ENCODE results near the gene CTNND2. TPM values are rescaled to one million over a fixed set of nuclear protein-coding genes. Genes with fewer than 3 reads are reported as not detected.
A peak's percentile ranks its signal among the peaks of the same experiment; 100 is the strongest.

Gene CTNND2
- polyA plus RNA-seq, 1 experiment = not detected

GRCh38 chr5:11497651-11498050 is 406.6 kb downstream of the CTNND2 start:
- no peak overlapping the region for H3K27ac ChIP-seq (ENCODE audit: low read depth, low read length)
- H3K27me3 ChIP-seq (ENCODE audit: control insufficient read depth, insufficient read depth, low read length) = no peaks in the 10 kb centered on the region
- TF ChIP-seq CTCF (IDR thresholded peaks at IDR 0.05; ENCODE audit: low read depth, low read length) = no peak
- POLR2A ChIA-PET = no interaction called here
- CTCF ChIA-PET = no interaction called here
- no peak overlapping the region for H3K4me3 ChIP-seq (ENCODE audit: low read depth, low read length)
- 0 out of 2 replicates have a peak, but pooled peaks cover 3% of the 10 kb centered on the region for H3K9me3 ChIP-seq (ENCODE audit: control insufficient read depth, insufficient read depth, low read length)
- DNase-seq (ENCODE audit: low read depth, low spot score) = no peak

- Histone ChIP-seq H3K4me3 (ENCODE audit: low read depth, low read length) (no peak overlapping the region), H3K27me3 (ENCODE audit: control insufficient read depth, insufficient read depth, low read length) (no peaks in the 10 kb centered on the region), H3K27ac (ENCODE audit: low read depth, low read length) (no peak overlapping the region), H3K9me3 (ENCODE audit: control insufficient read depth, insufficient read depth, low read length) (0 out of 2 replicates have a peak, but pooled peaks cover 3% of the 10 kb centered on the region)
- TF ChIP-seq CTCF (IDR thresholded peaks at IDR 0.05; ENCODE audit: low read depth, low read length) = no peak
- ChIA-PET CTCF (no interaction called here), POLR2A (no interaction called here)
- no peak for DNase-seq (ENCODE audit: low read depth, low spot score)
Measured at GRCh38 chr5:11496137-11496719, 408.0 kb downstream of the CTNND2 start.

- ChIA-PET POLR2A (no interaction called here), CTCF (no interaction called here)
- Histone ChIP-seq H3K27me3 (ENCODE audit: control insufficient read depth, insufficient read depth, low read length) (no peaks in the 10 kb centered on the region), H3K9me3 (ENCODE audit: control insufficient read depth, insufficient read depth, low read length) (0 out of 2 replicates have a peak, but pooled peaks cover 3% of the 10 kb centered on the region), H3K4me3 (ENCODE audit: low read depth, low read length) (no peak overlapping the region), H3K27ac (ENCODE audit: low read depth, low read length) (no peak overlapping the region)
- DNase-seq (ENCODE audit: low read depth, low spot score) = no peak
- peak; percentile 22; the same call in 1 of the 2 replicates for TF ChIP-seq CTCF (IDR thresholded peaks at IDR 0.05; ENCODE audit: low read depth, low read length)
Measured at GRCh38 chr5:11494340-11494739, 409.9 kb downstream of the CTNND2 start.

- H3K27ac ChIP-seq (ENCODE audit: low read depth, low read length) = no peak overlapping the region
- no peak for DNase-seq (ENCODE audit: low read depth, low spot score)
- H3K9me3 ChIP-seq (ENCODE audit: control insufficient read depth, insufficient read depth, low read length) = 0 out of 2 replicates have a peak, but pooled peaks cover 3% of the 10 kb centered on the region
- ChIA-PET CTCF (no interaction called here), POLR2A (no interaction called here)
- no peaks in the 10 kb centered on the region for H3K27me3 ChIP-seq (ENCODE audit: control insufficient read depth, insufficient read depth, low read length)
- no peak for TF ChIP-seq CTCF (IDR thresholded peaks at IDR 0.05; ENCODE audit: low read depth, low read length)
- no peak overlapping the region for H3K4me3 ChIP-seq (ENCODE audit: low read depth, low read length)
Measured at GRCh38 chr5:11491404-11492075, 412.7 kb downstream of the CTNND2 start.

- POLR2A ChIA-PET = no interaction called here
Measured at GRCh38 chr5:11483630-11484029, 420.6 kb downstream of the CTNND2 start.

More at GRCh38 chr5:11483630-11484029, 420.6 kb downstream of the CTNND2 start:
- CTCF ChIA-PET = no interaction called here
- H3K27me3 ChIP-seq (ENCODE audit: control insufficient read depth, insufficient read depth, low read length) = no peaks in the 10 kb centered on the region
- no peak overlapping the region for H3K4me3 ChIP-seq (ENCODE audit: low read depth, low read length)
- no peak for TF ChIP-seq CTCF (IDR thresholded peaks at IDR 0.05; ENCODE audit: low read depth, low read length)
- H3K9me3 ChIP-seq (ENCODE audit: control insufficient read depth, insufficient read depth, low read length) = peaks cover 10% of the 10 kb centered on the region; the same call in 1 of the 2 replicates
- H3K27ac ChIP-seq (ENCODE audit: low read depth, low read length) = no peak overlapping the region
- DNase-seq (ENCODE audit: low read depth, low spot score) = no peak
